ENCODE results near the gene TH.

- TF ChIP-seq CTCF (IDR thresholded peaks at IDR 0.05; ENCODE audit: poor library complexity, severe bottlenecking) (no peak), EZH2 (IDR thresholded peaks at IDR 0.05; ENCODE audit: borderline replicate concordance, insufficient read depth, low read length, poor library complexity, severe bottlenecking) (no peak), POLR2AphosphoS5 (IDR thresholded peaks at IDR 0.05) (no peak), MXI1 (conservative IDR thresholded peaks at IDR 0.05; ENCODE audit: poor library complexity, severe bottlenecking) (no peak)
Observed at GRCh38 chr11:2121227-2122130, 50.1 kb downstream of the TH start.
